Gastroesophageal sphincter (tissue), 3 donors: ENCODE results near the gene RAMP2.

ENCODE experiments used
- EP300 ChIP-seq: sonication (generic); formaldehyde crosslinking; IDR thresholded peaks from one replicate; pipeline ENCODE4 v1.6.1; 2017; ENCODE audit warnings: antibody characterized with exemption, mild to moderate bottlenecking
- TF ChIP-seq, protein P1 (sequence below), 4 experiments: fragments of 200-600 bp in 2 of 4; fragments of 450-650 bp in 2 of 4; sonication (generic) in 1 of 4; IDR thresholded peaks; one replicate each; pipeline ENCODE4 v1.5.1; 2017 to 2019; ENCODE audit warnings: antibody characterized with exemption in 4 of 4, mild to moderate bottlenecking in 2 of 4, moderate library complexity in 2 of 4

- TF ChIP-seq, protein P1, sequence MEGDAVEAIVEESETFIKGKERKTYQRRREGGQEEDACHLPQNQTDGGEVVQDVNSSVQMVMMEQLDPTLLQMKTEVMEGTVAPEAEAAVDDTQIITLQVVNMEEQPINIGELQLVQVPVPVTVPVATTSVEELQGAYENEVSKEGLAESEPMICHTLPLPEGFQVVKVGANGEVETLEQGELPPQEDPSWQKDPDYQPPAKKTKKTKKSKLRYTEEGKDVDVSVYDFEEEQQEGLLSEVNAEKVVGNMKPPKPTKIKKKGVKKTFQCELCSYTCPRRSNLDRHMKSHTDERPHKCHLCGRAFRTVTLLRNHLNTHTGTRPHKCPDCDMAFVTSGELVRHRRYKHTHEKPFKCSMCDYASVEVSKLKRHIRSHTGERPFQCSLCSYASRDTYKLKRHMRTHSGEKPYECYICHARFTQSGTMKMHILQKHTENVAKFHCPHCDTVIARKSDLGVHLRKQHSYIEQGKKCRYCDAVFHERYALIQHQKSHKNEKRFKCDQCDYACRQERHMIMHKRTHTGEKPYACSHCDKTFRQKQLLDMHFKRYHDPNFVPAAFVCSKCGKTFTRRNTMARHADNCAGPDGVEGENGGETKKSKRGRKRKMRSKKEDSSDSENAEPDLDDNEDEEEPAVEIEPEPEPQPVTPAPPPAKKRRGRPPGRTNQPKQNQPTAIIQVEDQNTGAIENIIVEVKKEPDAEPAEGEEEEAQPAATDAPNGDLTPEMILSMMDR (IDR thresholded peaks at IDR 0.05), result no peak
- TF ChIP-seq EP300, result no peak
Observed at GRCh38 chr17:42806249-42806648, 45.2 kb downstream of the RAMP2 start.
